Measurements from ENCODE around the gene ICAM3. TPM values are rescaled to one million over a fixed set of nuclear protein-coding genes. Genes with fewer than 3 reads are reported as not detected.
A peak's percentile ranks its signal among the peaks of the same experiment; 100 is the strongest.

Gene ICAM3
- total RNA-seq, 1 donor, result 3.6 TPM

DNA sequence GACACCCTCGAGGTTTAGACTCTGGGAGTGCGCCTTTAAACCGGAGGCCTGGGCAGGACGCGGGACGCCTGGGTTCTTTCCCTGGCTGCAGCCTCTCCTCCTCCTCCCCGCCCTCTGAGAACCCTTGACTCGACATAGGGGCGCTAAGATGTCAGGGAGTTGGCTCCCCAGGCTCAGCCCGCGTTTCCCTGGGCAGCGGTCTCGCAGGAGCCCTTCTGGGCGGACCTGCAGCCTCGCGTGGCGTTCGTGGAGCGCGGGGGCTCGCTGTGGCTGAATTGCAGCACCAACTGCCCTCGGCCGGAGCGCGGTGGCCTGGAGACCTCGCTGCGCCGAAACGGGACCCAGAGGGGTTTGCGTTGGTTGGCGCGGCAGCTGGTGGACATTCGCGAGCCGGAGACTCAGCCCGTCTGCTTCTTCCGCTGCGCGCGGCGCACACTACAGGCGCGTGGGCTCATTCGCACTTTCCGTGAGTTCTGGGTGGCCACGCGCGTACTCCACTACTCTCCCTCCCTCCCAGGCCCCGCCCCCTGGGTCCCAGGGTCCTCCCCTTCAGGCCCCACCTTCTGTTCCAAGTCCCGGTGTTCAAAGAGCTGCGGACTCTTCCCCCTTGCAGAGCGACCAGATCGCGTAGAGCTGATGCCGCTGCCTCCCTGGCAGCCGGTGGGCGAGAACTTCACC lies 48.4 kb downstream of the ICAM3 start:
- Histone ChIP-seq H2AFZ (ENCODE audit: low read length) (no peak overlapping the region), H3K27me3 (ENCODE audit: insufficient read depth, low read length) (peaks cover 86% of the 10 kb centered on the region), H3K9me3 (ENCODE audit: low read depth, low read length) (no peaks in the 10 kb centered on the region), H3K27ac (ENCODE audit: low read depth, low read length) (no peak overlapping the region), H4K20me1 (ENCODE audit: insufficient read depth, low read length) (peaks cover 5% of the 10 kb centered on the region), H3K4me2 (ENCODE audit: insufficient read depth, low read length) (peak overlapping the region; percentile 77), H3K4me1 (ENCODE audit: insufficient read depth, low read length) (peaks cover 15% of the 10 kb centered on the region), H3K79me2 (ENCODE audit: insufficient read depth, low read length) (no peaks in the 10 kb centered on the region), H3K36me3 (ENCODE audit: insufficient read depth, low read length) (no peaks in the 10 kb centered on the region), H3K4me3 (ENCODE audit: insufficient read depth, low read length) (peak overlapping the region; percentile 59)
- TF ChIP-seq, protein P1, sequence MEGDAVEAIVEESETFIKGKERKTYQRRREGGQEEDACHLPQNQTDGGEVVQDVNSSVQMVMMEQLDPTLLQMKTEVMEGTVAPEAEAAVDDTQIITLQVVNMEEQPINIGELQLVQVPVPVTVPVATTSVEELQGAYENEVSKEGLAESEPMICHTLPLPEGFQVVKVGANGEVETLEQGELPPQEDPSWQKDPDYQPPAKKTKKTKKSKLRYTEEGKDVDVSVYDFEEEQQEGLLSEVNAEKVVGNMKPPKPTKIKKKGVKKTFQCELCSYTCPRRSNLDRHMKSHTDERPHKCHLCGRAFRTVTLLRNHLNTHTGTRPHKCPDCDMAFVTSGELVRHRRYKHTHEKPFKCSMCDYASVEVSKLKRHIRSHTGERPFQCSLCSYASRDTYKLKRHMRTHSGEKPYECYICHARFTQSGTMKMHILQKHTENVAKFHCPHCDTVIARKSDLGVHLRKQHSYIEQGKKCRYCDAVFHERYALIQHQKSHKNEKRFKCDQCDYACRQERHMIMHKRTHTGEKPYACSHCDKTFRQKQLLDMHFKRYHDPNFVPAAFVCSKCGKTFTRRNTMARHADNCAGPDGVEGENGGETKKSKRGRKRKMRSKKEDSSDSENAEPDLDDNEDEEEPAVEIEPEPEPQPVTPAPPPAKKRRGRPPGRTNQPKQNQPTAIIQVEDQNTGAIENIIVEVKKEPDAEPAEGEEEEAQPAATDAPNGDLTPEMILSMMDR (IDR thresholded peaks at IDR 0.05; ENCODE audit: extremely low read depth, low read depth, low read length), result no peak
- peak; percentile 93 for DNase-seq (ENCODE audit: insufficient read length, low spot score, missing footprints)

DNA sequence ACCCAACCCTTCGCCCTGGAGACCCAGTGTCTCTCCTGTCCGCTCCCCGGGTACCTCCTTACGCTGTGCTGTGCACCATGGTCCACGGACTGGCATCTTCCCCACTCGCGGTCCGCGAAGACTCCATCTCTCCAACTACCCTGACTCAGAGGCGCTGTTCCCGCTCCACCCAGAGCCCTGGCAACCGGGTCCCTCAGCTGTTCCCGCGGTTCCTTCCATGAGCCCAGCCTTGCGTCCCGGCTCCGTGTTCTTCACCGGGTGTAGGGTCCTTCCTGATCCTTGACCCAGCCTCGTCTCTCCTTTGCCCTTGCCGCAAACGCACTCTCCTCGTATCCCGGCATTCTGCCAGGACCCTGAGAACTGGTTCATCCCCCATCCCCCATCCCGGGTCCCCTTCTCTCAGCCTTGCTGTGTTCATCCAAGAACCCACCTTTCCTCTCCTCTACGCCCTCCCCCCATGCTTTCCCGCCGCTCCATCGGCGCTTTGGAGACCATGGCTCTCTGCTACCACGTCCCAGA lies 49.0 kb downstream of the ICAM3 start:
- Histone ChIP-seq H3K9me3 (ENCODE audit: low read depth, low read length) (no peaks in the 10 kb centered on the region), H2AFZ (ENCODE audit: low read length) (no peak overlapping the region), H3K27me3 (ENCODE audit: insufficient read depth, low read length) (peaks cover 80% of the 10 kb centered on the region), H3K4me2 (ENCODE audit: insufficient read depth, low read length) (peak overlapping the region; percentile 77), H3K4me3 (ENCODE audit: insufficient read depth, low read length) (peak overlapping the region; percentile 56), H4K20me1 (ENCODE audit: insufficient read depth, low read length) (peaks cover 5% of the 10 kb centered on the region), H3K79me2 (ENCODE audit: insufficient read depth, low read length) (no peaks in the 10 kb centered on the region), H3K4me1 (ENCODE audit: insufficient read depth, low read length) (peaks cover 15% of the 10 kb centered on the region), H3K36me3 (ENCODE audit: insufficient read depth, low read length) (no peaks in the 10 kb centered on the region), H3K27ac (ENCODE audit: low read depth, low read length) (no peak overlapping the region)
- DNase-seq (ENCODE audit: insufficient read length, low spot score, missing footprints), result peak; percentile 78
- TF ChIP-seq, protein P1 (IDR thresholded peaks at IDR 0.05; ENCODE audit: extremely low read depth, low read depth, low read length), result no peak

DNA sequence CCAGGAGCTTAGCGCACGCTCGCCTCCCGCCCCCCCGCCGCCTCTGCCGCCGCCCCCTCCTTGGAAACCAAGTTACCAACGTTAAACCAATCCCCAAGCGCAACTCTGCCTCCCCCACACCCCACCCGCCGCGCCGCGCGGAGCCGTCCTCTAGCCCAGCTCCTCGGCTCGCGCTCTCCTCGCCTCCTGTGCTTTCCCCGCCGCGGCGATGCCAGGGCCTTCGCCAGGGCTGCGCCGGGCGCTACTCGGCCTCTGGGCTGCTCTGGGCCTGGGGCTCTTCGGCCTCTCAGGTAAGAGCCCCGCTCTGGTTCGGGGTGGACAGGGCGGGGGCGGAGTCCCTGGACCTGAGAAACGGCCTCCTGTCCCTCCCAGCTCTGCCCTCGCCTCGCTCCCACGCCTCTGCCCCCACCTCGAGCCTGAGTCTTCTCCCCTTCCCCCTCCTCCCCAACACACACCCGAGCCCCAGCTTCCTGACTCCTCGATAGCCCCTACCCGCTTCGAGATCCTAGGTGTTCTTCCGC lies 49.5 kb downstream of the ICAM3 start, which contains the start of gene ICAM5:
Gene ICAM5 (plus strand): TSS at position 117 of the 521 bp plus-strand sequence. CDS start 92 bp downstream, at position 209.
- Histone ChIP-seq H3K27me3 (ENCODE audit: insufficient read depth, low read length) (peaks cover 75% of the 10 kb centered on the region), H3K79me2 (ENCODE audit: insufficient read depth, low read length) (no peaks in the 10 kb centered on the region), H4K20me1 (ENCODE audit: insufficient read depth, low read length) (peaks cover 5% of the 10 kb centered on the region), H3K4me1 (ENCODE audit: insufficient read depth, low read length) (peaks cover 15% of the 10 kb centered on the region), H2AFZ (ENCODE audit: low read length) (peak within 1 kb of the TSS; percentile 62), H3K4me3 (ENCODE audit: insufficient read depth, low read length) (peak within 1 kb of the TSS; percentile 59), H3K4me2 (ENCODE audit: insufficient read depth, low read length) (peak within 1 kb of the TSS; percentile 77), H3K36me3 (ENCODE audit: insufficient read depth, low read length) (no peaks in the 10 kb centered on the region), H3K27ac (ENCODE audit: low read depth, low read length) (no peak within 1 kb of the TSS), H3K9me3 (ENCODE audit: low read depth, low read length) (no peaks in the 10 kb centered on the region)
- DNase-seq (ENCODE audit: insufficient read length, low spot score, missing footprints), result peak; percentile 92
- TF ChIP-seq, protein P1 (IDR thresholded peaks at IDR 0.05; ENCODE audit: extremely low read depth, low read depth, low read length), result no peak

DNA sequence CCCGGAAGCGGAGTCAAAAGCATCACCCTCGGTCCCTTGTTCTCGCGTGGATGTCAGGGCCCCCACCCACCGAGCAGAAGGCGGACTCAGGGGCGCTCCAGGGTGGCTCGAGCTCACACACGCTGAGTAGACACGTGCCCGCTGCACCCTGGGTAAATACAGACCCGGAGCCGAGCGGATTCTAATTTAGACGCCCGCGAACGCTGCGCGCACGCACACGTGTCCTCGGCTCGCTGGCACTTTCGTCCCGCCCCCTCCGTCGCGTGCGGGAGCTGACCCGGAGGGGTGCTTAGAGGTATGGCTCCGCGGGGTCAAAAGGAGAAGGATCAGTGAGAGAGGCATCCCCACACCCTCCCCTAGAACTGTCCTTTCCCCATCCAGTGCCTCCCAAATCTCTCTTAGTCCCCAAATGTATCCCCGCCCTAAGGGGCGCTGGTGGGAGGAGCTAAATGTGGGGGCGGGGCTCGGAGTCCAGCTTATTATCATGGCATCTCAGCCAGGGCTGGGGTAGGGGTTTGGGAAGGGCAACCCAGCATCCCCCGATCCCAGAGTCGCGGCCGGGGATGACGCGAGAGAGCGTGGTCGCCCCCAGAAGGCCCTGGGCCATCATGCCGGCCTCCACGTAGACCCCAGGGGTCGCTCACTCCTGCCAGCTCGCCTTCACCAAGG lies 50.1 kb downstream of the ICAM3 start:
- no peak overlapping the region for H3K27ac ChIP-seq (ENCODE audit: low read depth, low read length)

More for the DNA sequence above, 50.1 kb downstream of the ICAM3 start:
- Histone ChIP-seq H3K27me3 (ENCODE audit: insufficient read depth, low read length) (peaks cover 69% of the 10 kb centered on the region), H3K79me2 (ENCODE audit: insufficient read depth, low read length) (no peaks in the 10 kb centered on the region), H3K4me2 (ENCODE audit: insufficient read depth, low read length) (peak overlapping the region; percentile 77), H2AFZ (ENCODE audit: low read length) (peak overlapping the region; percentile 62), H3K9me3 (ENCODE audit: low read depth, low read length) (no peaks in the 10 kb centered on the region), H3K4me1 (ENCODE audit: insufficient read depth, low read length) (peaks cover 15% of the 10 kb centered on the region), H4K20me1 (ENCODE audit: insufficient read depth, low read length) (peaks cover 5% of the 10 kb centered on the region), H3K4me3 (ENCODE audit: insufficient read depth, low read length) (peak overlapping the region; percentile 56), H3K36me3 (ENCODE audit: insufficient read depth, low read length) (no peaks in the 10 kb centered on the region)
- TF ChIP-seq, protein P1 (IDR thresholded peaks at IDR 0.05; ENCODE audit: extremely low read depth, low read depth, low read length), result no peak
- DNase-seq (ENCODE audit: insufficient read length, low spot score, missing footprints), result peak; percentile 90

Data from osteoblast (primary cell).